WTC11 (cell line): Measurements from ENCODE around the gene LAMA3. TPM values are rescaled to one million over a fixed set of nuclear protein-coding genes. Genes with fewer than 3 reads are reported as not detected.

Source experiments
- ATAC-seq: fragments of 200-7000 bp; cut with Tn5 transposase; 2 replicates; pipeline ENCODE4 v1.10.0; 2021; ENCODE audit warnings: mild to moderate bottlenecking, moderate library complexity
- CTCF ChIA-PET: fragments of 300-600 bp; sonication (Branson Sonifier 250); formaldehyde crosslinking; loops from one replicate; lab custom pipeline; 2021; ENCODE audit warnings: antibody characterized with exemption; lab: Charles Lee
- POLR2A ChIA-PET: fragments of 350-600 bp; sonication (Branson Sonifier 250); formaldehyde crosslinking; loops from one replicate; lab custom pipeline; 2021; ENCODE audit warnings: antibody characterized with exemption; lab: Charles Lee
- DNase-seq: peaks from one replicate; pipeline ENCODE4 v3.0.0; 2021; ENCODE audit warnings: low spot score
- H3K27ac Mint-ChIP-seq: 2 replicates; pipeline ENCODE4 v1.8.0; 2021; ENCODE audit warnings: mixed read lengths
- H3K27me3 Mint-ChIP-seq: 2 replicates; pipeline ENCODE4 v1.8.0; 2021; ENCODE audit warnings: low read depth, mild to moderate bottlenecking, moderate library complexity, mixed read lengths
- H3K36me3 Mint-ChIP-seq: 2 replicates; pipeline ENCODE4 v1.8.0; 2021; ENCODE audit warnings: mixed read lengths
- H3K4me1 Mint-ChIP-seq: 2 replicates; pipeline ENCODE4 v1.8.0; 2022; ENCODE audit warnings: mixed read lengths
- H3K4me3 Mint-ChIP-seq: 2 replicates; pipeline ENCODE4 v1.8.0; 2021; ENCODE audit warnings: mild to moderate bottlenecking, moderate library complexity, mixed read lengths
- H3K9me3 Mint-ChIP-seq: 2 replicates; pipeline ENCODE4 v1.8.0; 2021; ENCODE audit warnings: mixed read lengths
- ATF2 ChIP-seq: sonication (generic); formaldehyde crosslinking; IDR thresholded peaks from 2 replicates; pipeline ENCODE4 v1.8.1; 2022; ENCODE audit warnings: low read depth, missing genetic modification reagents, borderline replicate concordance
- ATF6 ChIP-seq: sonication (generic); formaldehyde crosslinking; IDR thresholded peaks from 2 replicates; pipeline ENCODE4 v1.8.1; 2023; ENCODE audit warnings: mild to moderate bottlenecking, missing genetic modification reagents
- E2F4 ChIP-seq: sonication (generic); formaldehyde crosslinking; IDR thresholded peaks from 2 replicates; pipeline ENCODE4 v1.8.1; 2022; ENCODE audit warnings: low read depth, mild to moderate bottlenecking, moderate library complexity, missing genetic modification reagents, borderline replicate concordance
- ERG ChIP-seq: fragments of 250-450 bp; sonication (Bioruptor Pico); IDR thresholded peaks from 2 replicates; pipeline ENCODE4 v1.8.0; 2021; ENCODE audit warnings: mild to moderate bottlenecking
- ESRRA ChIP-seq: sonication (generic); formaldehyde crosslinking; IDR thresholded peaks from 2 replicates; pipeline ENCODE4 v1.8.1; 2022; ENCODE audit warnings: mild to moderate bottlenecking, missing genetic modification reagents, borderline replicate concordance
- FOXP1 ChIP-seq: sonication (generic); formaldehyde crosslinking; IDR thresholded peaks from 2 replicates; pipeline ENCODE4 v1.8.0; 2022; ENCODE audit warnings: missing genetic modification reagents, mild to moderate bottlenecking, moderate library complexity, borderline replicate concordance
- HMGXB4 ChIP-seq: sonication (generic); formaldehyde crosslinking; IDR thresholded peaks from 2 replicates; pipeline ENCODE4 v1.8.1; 2023; ENCODE audit warnings: mild to moderate bottlenecking, moderate library complexity, missing genetic modification reagents
- IRF1 ChIP-seq: sonication (generic); formaldehyde crosslinking; IDR thresholded peaks from 2 replicates; pipeline ENCODE4 v1.8.0; 2023; ENCODE audit warnings: missing genetic modification reagents
- MYBL2 ChIP-seq: sonication (generic); formaldehyde crosslinking; IDR thresholded peaks from 2 replicates; pipeline ENCODE4 v1.8.1; 2023; ENCODE audit warnings: mild to moderate bottlenecking, moderate library complexity, missing genetic modification reagents
- NFE2L1 ChIP-seq: sonication (generic); formaldehyde crosslinking; IDR thresholded peaks from 2 replicates; pipeline ENCODE4 v1.8.1; 2023; ENCODE audit warnings: missing genetic modification reagents
- NR1H2 ChIP-seq: sonication (generic); formaldehyde crosslinking; IDR thresholded peaks from 2 replicates; pipeline ENCODE4 v1.9.0; 2021; ENCODE audit warnings: mild to moderate bottlenecking, moderate library complexity, missing genetic modification reagents
- OVOL2 ChIP-seq: fragments of 250-450 bp; sonication (Bioruptor Pico); IDR thresholded peaks from 2 replicates; pipeline ENCODE4 v1.9.0; 2021; ENCODE audit warnings: mild to moderate bottlenecking, borderline replicate concordance
- PRRX2 ChIP-seq: fragments of 250-450 bp; sonication (Bioruptor Pico); IDR thresholded peaks from 2 replicates; pipeline ENCODE4 v1.8.0; 2021; ENCODE audit warnings: mild to moderate bottlenecking
- RELA ChIP-seq: sonication (generic); formaldehyde crosslinking; IDR thresholded peaks from 2 replicates; pipeline ENCODE4 v1.8.1; 2022; ENCODE audit warnings: missing genetic modification reagents, mild to moderate bottlenecking, borderline replicate concordance
- SMAD4 ChIP-seq: sonication (generic); formaldehyde crosslinking; IDR thresholded peaks from 2 replicates; pipeline ENCODE4 v1.8.0; 2022; ENCODE audit warnings: mild to moderate bottlenecking, missing genetic modification reagents
- SOX15 ChIP-seq: fragments of 250-450 bp; sonication (Bioruptor Pico); IDR thresholded peaks from 2 replicates; pipeline ENCODE4 v1.9.0; 2021; ENCODE audit warnings: mild to moderate bottlenecking
- TEAD1 ChIP-seq: sonication (generic); formaldehyde crosslinking; IDR thresholded peaks from 2 replicates; pipeline ENCODE4 v1.8.0; 2022; ENCODE audit warnings: mild to moderate bottlenecking, missing genetic modification reagents
- USF1 ChIP-seq: sonication (generic); formaldehyde crosslinking; IDR thresholded peaks from 2 replicates; pipeline ENCODE4 v1.8.0; 2022; ENCODE audit warnings: mild to moderate bottlenecking, missing genetic modification reagents
- ZNF423 ChIP-seq: fragments of 250-450 bp; sonication (Bioruptor Pico); IDR thresholded peaks from 2 replicates; pipeline ENCODE4 v2.1.2; 2022; ENCODE audit warnings: mild to moderate bottlenecking, moderate library complexity
- ZNF532 ChIP-seq: fragments of 250-450 bp; sonication (Bioruptor Pico); IDR thresholded peaks from 2 replicates; pipeline ENCODE4 v1.9.0; 2021; ENCODE audit warnings: mild to moderate bottlenecking, borderline replicate concordance
- ZNF671 ChIP-seq: fragments of 250-450 bp; sonication (Bioruptor Pico); IDR thresholded peaks from 2 replicates; pipeline ENCODE4 v1.8.0; 2021; ENCODE audit warnings: mild to moderate bottlenecking
- total RNA-seq: library from RNA; stranded (reverse); gene quantifications from 3 replicates; pipeline ENCODE4 v1.2.3, GENCODE V29; 2021

The LAMA3 gene
- total RNA-seq, 1 experiment from 2014 or later = 0.83 TPM

- CTCF ChIA-PET = interaction anchor here (0.7 to 0.9 kb wide), 3 partner anchors 77 to 291 kb away, joined by 3 read pairs; no protein-coding TSS in a partner anchor
- Mint-ChIP-seq H3K36me3 (no peaks in the 10 kb centered on the region), H3K27ac (no peak overlapping the region), H3K4me1 (peaks cover 6% of the 10 kb centered on the region), H3K4me3 (no peak overlapping the region), H3K27me3 (no peaks in the 10 kb centered on the region), H3K9me3 (no peaks in the 10 kb centered on the region)
- POLR2A ChIA-PET = no interaction called here
- DNase-seq (peak; percentile 46), ATAC-seq (peak; percentile 70)
- TF ChIP-seq PRRX2 (CRISPR knock-in tag) (no peak), FOXP1 (CRISPR knock-in tag) (no peak), E2F4 (CRISPR knock-in tag) (no peak), ESRRA (no peak), USF1 (no peak), SOX15 (no peak), OVOL2 (no peak), ERG (CRISPR knock-in tag) (no peak), IRF1 (CRISPR knock-in tag) (no peak), TEAD1 (CRISPR knock-in tag) (no peak), NFE2L1 (CRISPR knock-in tag) (no peak), NR1H2 (CRISPR knock-in tag) (no peak), SMAD4 (CRISPR knock-in tag) (no peak), MYBL2 (no peak), ATF6 (no peak), RELA (CRISPR knock-in tag) (no peak)
Observed at GRCh38 chr18:23921716-23922285, 232.5 kb downstream of the LAMA3 start.

- POLR2A ChIA-PET = no interaction called here
- DNase-seq (no peak), ATAC-seq (no peak)
- Mint-ChIP-seq H3K9me3 (no peaks in the 10 kb centered on the region), H3K4me1 (peaks cover 8% of the 10 kb centered on the region), H3K4me3 (no peak overlapping the region), H3K27ac (no peak overlapping the region), H3K36me3 (no peaks in the 10 kb centered on the region), H3K27me3 (no peaks in the 10 kb centered on the region)
- CTCF ChIA-PET = no interaction called here
- no peak for TF ChIP-seq ZNF532
- TF ChIP-seq ZNF671 = no peak
- TF ChIP-seq E2F4 (CRISPR knock-in tag) = no peak
- no peak for TF ChIP-seq ATF2 (CRISPR knock-in tag)
- no peak for TF ChIP-seq HMGXB4 (CRISPR knock-in tag)
- TF ChIP-seq ZNF423 = no peak
- no peak for TF ChIP-seq OVOL2
Observed at GRCh38 chr18:23922939-23923338, 233.7 kb downstream of the LAMA3 start.
